K562 (cell line): Measurements from ENCODE around the gene AGAP1. TPM values are rescaled to one million over a fixed set of nuclear protein-coding genes. Genes with fewer than 3 reads are reported as not detected.

Experiments
- ATAC-seq: fragments of 200-7000 bp; cut with Tn5 transposase; 3 replicates; pipeline ENCODE4 v1.9.1; 2020; ENCODE audit warnings: moderate library complexity
- BruUV-seq: library from RNA; stranded (reverse); fragments of 400-500 nt; replicated peaks from 2 replicates; lab custom pipeline; 2021; lab: Mats Ljungman, UMichigan
- CTCF ChIA-PET: fragments of 300-600 bp; formaldehyde crosslinking; extraction: SDS; loops from one replicate; lab custom pipeline; 2021; ENCODE audit warnings: low intra/inter-chr PET ratio; lab: Yijun Ruan, JAX
- POLR2A ChIA-PET: fragments of 300-600, 350-650 bp; sonication (Branson Sonifier 250); formaldehyde crosslinking; extraction: SDS; loops from one replicate; lab custom pipeline; 2021; ENCODE audit warnings: antibody characterized with exemption, inconsistent platforms; lab: Yijun Ruan, JAX
- DNase-seq, 4 experiments: peaks; one replicate each; pipeline versions ENCODE4 v3.0.0 to v3.0.0-alpha.2; 2011 to 2018; ENCODE audit warnings: low spot score in 3 of 4, mixed read lengths in 3 of 4; ENCODE audit errors: extremely low read depth in 1 of 4
- FAIRE-seq: peaks from 2 replicates; lab custom pipeline; 2011; peaks lifted over from hg19 to GRCh38; lab: Jason Lieb, UNC
- H2AFZ ChIP-seq: 2 replicates; pipeline ENCODE4 v1.6.0; 2011; ENCODE audit warnings: low read depth, low read length, control low read depth, inconsistent platforms
- H3K27ac ChIP-seq: fragments of 200-600 bp; 3 replicates; pipeline ENCODE4 v1.8.0; 2011; ENCODE audit warnings: low read depth, mild to moderate bottlenecking, control low read depth, inconsistent platforms, low read length, moderate library complexity, mixed read lengths; ENCODE audit errors: extremely low read depth
- H3K27me3 ChIP-seq, 2 experiments: fragments of 300-600 bp in 1 of 2; 2 replicates in 1 of 2; 3 replicates in 1 of 2; pipeline versions ENCODE4 v1.6.0 to v1.8.0; 2011; ENCODE audit warnings: inconsistent platforms in 2 of 2, low read length in 2 of 2, mild to moderate bottlenecking in 1 of 2, mixed read lengths in 1 of 2, moderate library complexity in 1 of 2; ENCODE audit not compliant: control insufficient read depth in 2 of 2, insufficient read depth in 2 of 2
- H3K36me3 ChIP-seq: fragments of 300-600 bp; 3 replicates; pipeline ENCODE4 v1.8.0; 2011; ENCODE audit warnings: mild to moderate bottlenecking, low read length, inconsistent platforms; ENCODE audit not compliant: control insufficient read depth, insufficient read depth
- H3K4me1 ChIP-seq, 2 experiments: fragments of 200-600 bp in 1 of 2; replicated peaks in 1 of 2; 2 replicates in 1 of 2; 3 replicates in 1 of 2; pipeline versions ENCODE4 v1.5.1 to v1.8.0; 2011; ENCODE audit warnings: inconsistent platforms in 2 of 2, low read length in 2 of 2, mild to moderate bottlenecking in 1 of 2, mixed read lengths in 1 of 2, moderate library complexity in 1 of 2; ENCODE audit not compliant: control insufficient read depth in 2 of 2, insufficient read depth in 2 of 2
- H3K4me2 ChIP-seq: 2 replicates; pipeline ENCODE4 v1.6.1; 2011; ENCODE audit warnings: low read length, control low read depth, inconsistent platforms, mixed read lengths; ENCODE audit not compliant: insufficient read depth
- H3K4me3 ChIP-seq: fragments of 200-600 bp; sonication (generic), shearing (Covaris generic); 2 replicates; pipeline ENCODE4 v1.5.1; 2016; ENCODE audit warnings: control low read depth, inconsistent platforms
- H3K79me2 ChIP-seq: fragments of 200-600 bp; 3 replicates; pipeline ENCODE4 v1.8.0; 2011; ENCODE audit warnings: low read length, inconsistent platforms; ENCODE audit not compliant: control insufficient read depth, insufficient read depth
- H3K9ac ChIP-seq, 2 experiments: 2 replicates each; pipeline versions ENCODE4 v1.6.0 to v1.6.1; 2011; ENCODE audit warnings: low read depth in 2 of 2, low read length in 2 of 2, control low read depth in 1 of 2, inconsistent platforms in 1 of 2, mild to moderate bottlenecking in 1 of 2, mixed read lengths in 1 of 2; ENCODE audit not compliant: insufficient read depth in 1 of 2
- H3K9me1 ChIP-seq: one replicate; pipeline ENCODE4 v1.6.0; 2011; ENCODE audit warnings: inconsistent platforms, mild to moderate bottlenecking, low read length, moderate library complexity; ENCODE audit not compliant: control insufficient read depth, insufficient read depth
- H3K9me3 ChIP-seq: replicated peaks from 2 replicates; pipeline ENCODE4 v1.5.1; 2011; ENCODE audit warnings: low read depth, low read length, inconsistent platforms; ENCODE audit not compliant: control insufficient read depth, insufficient read depth
- H4K20me1 ChIP-seq: replicated peaks from 2 replicates; pipeline ENCODE4 v1.6.1; 2011; ENCODE audit warnings: low read length, inconsistent platforms, mixed read lengths; ENCODE audit not compliant: control insufficient read depth, insufficient read depth
- BCOR ChIP-seq: fragments of 450-650 bp; IDR thresholded peaks from 2 replicates; pipeline ENCODE4 v1.6.1; 2016
- DNMT1 ChIP-seq: fragments of 450-650 bp; IDR thresholded peaks from 2 replicates; pipeline ENCODE4 v1.6.1; 2016; ENCODE audit warnings: antibody characterized with exemption, mild to moderate bottlenecking
- KLF10 ChIP-seq: fragments of 250-450 bp; sonication (Bioruptor Pico); IDR thresholded peaks from 2 replicates; pipeline ENCODE4 v1.6.1; 2021; ENCODE audit warnings: matching md5 sums
- RAD21 ChIP-seq, 2 experiments: fragments of 250-450 bp in 1 of 2; fragments of 450-650 bp in 1 of 2; sonication (Bioruptor Pico) in 1 of 2; formaldehyde crosslinking in 1 of 2; IDR thresholded peaks in 1 of 2; conservative IDR thresholded peaks in 1 of 2; 2 replicates each; pipeline versions ENCODE4 v1.4.0 to v1.8.0; 2020 to 2022; ENCODE audit warnings: mild to moderate bottlenecking in 2 of 2, moderate library complexity in 1 of 2
- RBBP5 ChIP-seq: fragments of 200-600 bp; sonication (generic); IDR thresholded peaks from 2 replicates; pipeline ENCODE4 v1.6.1; 2012; ENCODE audit warnings: borderline replicate concordance, mild to moderate bottlenecking, low read length, control low read depth, inconsistent platforms; ENCODE audit not compliant: insufficient read depth, poor library complexity, severe bottlenecking
- ZNF217 ChIP-seq: sonication (generic); formaldehyde crosslinking; IDR thresholded peaks from 2 replicates; pipeline ENCODE4 v1.8.0; 2022; ENCODE audit warnings: mild to moderate bottlenecking, missing genetic modification reagents
- ZNF584 ChIP-seq: fragments of 200-800 bp; sonication (Bioruptor generic); IDR thresholded peaks from 2 replicates; pipeline ENCODE4 v1.6.1; 2016; ENCODE audit warnings: low read depth, mild to moderate bottlenecking, missing genetic modification characterization, missing compliant biosample characterization
- WGBS: fragments of 100-300 bp; shearing (Covaris generic); methylation state at CpG from one replicate; pipeline ENCODE4 v1.1.6; 2016; ENCODE audit warnings: low coverage, mixed read lengths; ENCODE audit not compliant: insufficient coverage; ENCODE audit errors: missing lambda C conversion rate; 5-methylcytosine and 5-hydroxymethylcytosine counted together
- in situ Hi-C: fragments of 300-500 bp; cut with MboI; formaldehyde crosslinking; loops from 4 replicates; pipeline ENCODE4 v1.15.0; 2018; ENCODE audit warnings: inconsistent platforms, mixed read lengths
- intact Hi-C: fragments of 100-400 bp; cut with micrococcal nuclease; formaldehyde crosslinking; loops from 2 replicates; pipeline ENCODE4 v1.14.2; 2022
- polyA plus RNA-seq, 8 experiments: library from polyadenylated mRNA; depleted of rRNA in 4 of 8; stranded (reverse) in 5 of 8; unstranded in 3 of 8; fragments of >200 nt; fragmentation: Nextera tagmentation in 2 of 8; fragmentation: Illumina TruSeq in 1 of 8; extraction: Ambion mirVana in 2 of 8; extraction: Trizol in 1 of 8; gene quantifications; 2 replicates each; pipeline versions ENCODE4 v1.2.1 to v1.2.3, GENCODE V29; 2011 to 2014; ENCODE audit warnings: inconsistent platforms in 1 of 8, missing spikeins in 1 of 8
- total RNA-seq, 7 experiments: library from RNA; depleted of rRNA in 6 of 7; stranded (reverse); fragments of >200 nt in 6 of 7; fragmentation: Illumina TruSeq in 2 of 7; extraction: Trizol in 2 of 7; gene quantifications; 2 replicates each; pipeline versions ENCODE4 v1.2.1 to v1.2.3, GENCODE V29; 2011 to 2021; ENCODE audit warnings: low replicate concordance in 1 of 7
- TF ChIP-seq, protein P1 (sequence below): fragments of 450-650 bp; IDR thresholded peaks from 2 replicates; pipeline ENCODE4 v1.7.1; 2018; ENCODE audit warnings: mild to moderate bottlenecking, low read depth; ENCODE audit not compliant: partially characterized antibody

Gene AGAP1
- total and polyA plus RNA-seq, 9 of the 15 experiments (the other 6 are each of a cell fraction or from before 2014, with no cell fraction given), result 1.3 to 24.0 (median 10.6) TPM

DNA sequence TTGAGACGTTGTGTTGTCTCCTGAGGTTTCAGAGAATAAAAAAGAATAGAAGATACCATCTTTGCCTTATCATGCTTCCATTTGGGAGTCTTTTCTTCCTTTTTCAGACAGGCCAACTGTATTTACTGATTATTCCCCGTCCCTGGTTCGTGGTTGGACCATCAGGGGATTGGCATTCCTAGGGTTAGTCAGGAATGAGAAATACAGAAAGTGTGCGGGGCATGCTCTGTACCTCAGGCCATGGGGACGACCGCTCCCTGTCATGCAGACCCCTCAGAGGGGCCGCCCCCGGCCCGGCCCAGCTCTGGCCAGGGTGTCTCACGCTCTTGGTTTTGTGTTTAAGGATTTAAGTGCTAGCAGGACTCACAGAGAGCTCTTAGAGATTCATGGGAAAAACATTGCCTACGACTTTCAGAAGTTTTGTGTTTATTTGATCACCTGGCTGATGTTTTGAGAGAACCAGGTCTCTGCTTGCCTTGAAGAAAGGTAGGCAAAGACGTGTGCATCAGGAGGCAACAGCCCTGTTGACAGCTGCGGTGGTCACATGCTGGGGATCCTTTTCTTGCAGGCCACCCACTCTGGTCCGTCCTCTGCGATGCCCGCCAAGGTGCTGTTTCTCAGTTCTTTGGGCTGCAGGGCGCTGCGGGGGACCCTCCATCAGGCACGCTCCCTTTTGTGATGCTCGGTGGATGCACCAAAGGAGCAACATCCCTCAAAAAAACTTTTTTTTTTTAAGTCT is 317.8 kb downstream of the AGAP1 start:
- no peak for ATAC-seq
- TF ChIP-seq ZNF217 (no peak), BCOR (no peak), ZNF584 (CRISPR knock-in tag) (no peak), RAD21 (CRISPR knock-in tag; conservative IDR thresholded peaks at IDR 0.05 in 1 of 2, IDR thresholded peaks at IDR 0.05 in 1 of 2) (no peak), RBBP5 (no peak), KLF10 (CRISPR knock-in tag) (no peak), DNMT1 (no peak)
- TF ChIP-seq, protein P1, sequence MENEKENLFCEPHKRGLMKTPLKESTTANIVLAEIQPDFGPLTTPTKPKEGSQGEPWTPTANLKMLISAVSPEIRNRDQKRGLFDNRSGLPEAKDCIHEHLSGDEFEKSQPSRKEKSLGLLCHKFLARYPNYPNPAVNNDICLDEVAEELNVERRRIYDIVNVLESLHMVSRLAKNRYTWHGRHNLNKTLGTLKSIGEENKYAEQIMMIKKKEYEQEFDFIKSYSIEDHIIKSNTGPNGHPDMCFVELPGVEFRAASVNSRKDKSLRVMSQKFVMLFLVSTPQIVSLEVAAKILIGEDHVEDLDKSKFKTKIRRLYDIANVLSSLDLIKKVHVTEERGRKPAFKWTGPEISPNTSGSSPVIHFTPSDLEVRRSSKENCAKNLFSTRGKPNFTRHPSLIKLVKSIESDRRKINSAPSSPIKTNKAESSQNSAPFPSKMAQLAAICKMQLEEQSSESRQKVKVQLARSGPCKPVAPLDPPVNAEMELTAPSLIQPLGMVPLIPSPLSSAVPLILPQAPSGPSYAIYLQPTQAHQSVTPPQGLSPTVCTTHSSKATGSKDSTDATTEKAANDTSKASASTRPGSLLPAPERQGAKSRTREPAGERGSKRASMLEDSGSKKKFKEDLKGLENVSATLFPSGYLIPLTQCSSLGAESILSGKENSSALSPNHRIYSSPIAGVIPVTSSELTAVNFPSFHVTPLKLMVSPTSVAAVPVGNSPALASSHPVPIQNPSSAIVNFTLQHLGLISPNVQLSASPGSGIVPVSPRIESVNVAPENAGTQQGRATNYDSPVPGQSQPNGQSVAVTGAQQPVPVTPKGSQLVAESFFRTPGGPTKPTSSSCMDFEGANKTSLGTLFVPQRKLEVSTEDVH, result no peak
- TF ChIP-seq, all 486 proteins: peak for 0
- POLR2A ChIA-PET, result interaction anchor here (0.6 kb wide), 1 partner anchor 446 kb away, joined by 3 read pairs; no protein-coding TSS in a partner anchor
- H3K9me1 ChIP-seq, result no peaks in the 10 kb centered on the region
- FAIRE-seq, result no peak
- intact Hi-C loops (no loop called here), in situ Hi-C loops (no loop called here)
- H3K27me3 ChIP-seq, result no peaks in the 10 kb centered on the region
- peaks cover 15% of the 10 kb centered on the region for H3K36me3 ChIP-seq
- CTCF ChIA-PET, result no interaction called here
- H3K79me2 ChIP-seq, result no peaks in the 10 kb centered on the region
- DNase-seq, result no peak
- no peak overlapping the region for H3K9ac ChIP-seq
- H3K4me2 ChIP-seq, result no peak overlapping the region
- no peak overlapping the region for H3K27ac ChIP-seq
- H2AFZ ChIP-seq, result no peak overlapping the region
- no peaks in the 10 kb centered on the region for H3K9me3 ChIP-seq
- BruUV-seq, result no TSS peak
- no peaks in the 10 kb centered on the region for H3K4me1 ChIP-seq
- no peak overlapping the region for H3K4me3 ChIP-seq
- no peaks in the 10 kb centered on the region for H4K20me1 ChIP-seq
- WGBS, result 89% methylated on average over 13 of the region's 20 CpGs
